Mucosa of rectum (tissue), 2 donors: ENCODE measurements around the gene CTDNEP1.

Source experiments
- H3K27ac ChIP-seq, 2 donors: one replicate each; pipeline ENCODE4 v1.7.0; 2013; ENCODE audit warnings: inconsistent platforms in 2 of 2, low read depth in 2 of 2, low read length in 2 of 2
- H3K27me3 ChIP-seq, 2 donors: one replicate each; pipeline ENCODE4 v1.7.0; 2013; ENCODE audit warnings: low read length in 2 of 2; ENCODE audit not compliant: control insufficient read depth in 2 of 2, insufficient read depth in 2 of 2
- H3K36me3 ChIP-seq, 2 donors: one replicate each; pipeline ENCODE4 v1.7.0; 2013; ENCODE audit warnings: low read length in 2 of 2; ENCODE audit not compliant: control insufficient read depth in 2 of 2, insufficient read depth in 2 of 2
- H3K4me1 ChIP-seq, 2 donors: one replicate each; pipeline ENCODE4 v1.7.0; 2013; ENCODE audit warnings: low read length in 2 of 2, mild to moderate bottlenecking in 1 of 2; ENCODE audit not compliant: control insufficient read depth in 2 of 2, insufficient read depth in 2 of 2
- H3K4me3 ChIP-seq, 2 donors: one replicate each; pipeline ENCODE4 v1.7.0; 2013; ENCODE audit warnings: low read length in 2 of 2
- H3K9ac ChIP-seq, 2 donors: one replicate each; pipeline ENCODE4 v1.7.0; 2013; ENCODE audit warnings: low read length in 2 of 2, low read depth in 1 of 2, mild to moderate bottlenecking in 1 of 2
- H3K9me3 ChIP-seq, 2 donors: one replicate each; pipeline ENCODE4 v1.7.0; 2013; ENCODE audit warnings: low read length in 2 of 2; ENCODE audit not compliant: control insufficient read depth in 2 of 2
- donor health status: healthy.
- donor health status: Normal muscosa, but diverticular disease.

Gene CTDNEP1

DNA sequence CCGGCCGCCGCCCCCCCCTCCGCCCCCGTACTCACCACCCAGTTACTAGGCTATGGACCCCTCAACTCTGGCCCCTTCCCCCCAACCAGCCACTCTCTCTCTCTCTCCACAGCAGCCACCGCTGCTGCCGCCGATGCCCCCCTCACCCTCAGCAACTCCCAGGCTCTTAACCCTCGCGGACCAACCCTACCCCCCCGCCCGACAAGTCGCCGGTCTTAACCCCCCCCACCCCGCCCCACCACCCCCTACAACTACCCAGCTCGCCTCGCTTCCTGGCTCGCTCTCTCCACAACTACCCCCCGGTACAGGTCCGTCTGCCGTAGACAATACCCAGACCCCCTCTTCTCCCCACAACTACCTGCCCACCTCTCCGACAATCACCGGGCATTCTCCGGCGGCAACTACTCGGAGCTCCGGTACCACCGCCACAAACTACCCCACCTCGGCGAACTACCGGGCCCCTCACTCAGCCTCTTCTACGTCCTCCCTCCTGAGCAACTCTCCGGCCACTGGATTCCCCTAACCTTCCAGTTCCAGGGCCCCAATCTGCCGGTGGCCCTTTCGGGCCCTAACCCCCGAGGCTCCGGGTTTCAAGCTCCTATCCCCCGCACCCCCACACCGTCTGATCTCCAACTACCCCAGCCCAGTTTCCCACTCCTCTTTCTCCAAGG lies 13.0 kb downstream of the CTDNEP1 start:
- peaks cover 43% of the 10 kb centered on the region in 2 donors for H3K4me1 ChIP-seq
- H3K9me3 ChIP-seq, result no peaks in the 10 kb centered on the region
- peak overlapping the region; percentile 91 to 98 for H3K9ac ChIP-seq
- H3K36me3 ChIP-seq, result peaks cover 15 to 26% of the 10 kb centered on the region in 2 donors
- no peaks in the 10 kb centered on the region for H3K27me3 ChIP-seq
- peak overlapping the region; percentile 89 to 97 for H3K27ac ChIP-seq
- H3K4me3 ChIP-seq, result peak overlapping the region; percentile 87 to 93

DNA sequence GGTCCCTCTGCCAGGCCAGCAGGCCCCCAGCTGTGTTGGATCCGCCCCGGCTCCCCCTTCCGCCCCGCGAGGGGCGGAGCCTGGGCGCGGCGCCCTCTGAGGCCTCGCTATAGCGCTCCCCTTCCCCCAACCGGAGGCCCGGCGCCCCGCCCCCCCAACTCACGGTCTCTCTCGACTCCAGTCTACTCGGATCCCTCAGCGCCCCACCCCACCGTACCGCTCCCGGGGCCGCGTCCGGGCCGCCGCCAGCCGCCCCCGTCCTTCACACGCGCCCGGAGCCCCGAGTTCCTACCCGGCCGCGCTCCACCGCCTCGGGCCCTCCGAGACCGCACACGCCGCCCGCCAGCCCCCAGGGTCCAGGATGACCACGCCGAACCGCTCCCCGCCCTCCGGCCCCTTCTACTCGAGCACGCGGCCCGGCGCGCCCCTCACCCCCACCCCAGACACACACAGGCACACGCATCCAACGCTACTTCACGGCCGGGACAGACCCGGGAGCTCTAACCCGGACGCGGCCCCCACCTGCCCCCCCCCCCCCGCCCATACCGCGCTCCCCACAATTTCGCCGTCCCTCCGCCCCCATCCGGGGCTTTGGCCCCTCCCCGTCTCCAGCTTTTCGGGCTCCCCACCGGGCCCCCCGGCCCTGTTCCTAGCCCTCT lies 13.6 kb downstream of the CTDNEP1 start:
- peak overlapping the region; percentile 54 to 74 for H3K9ac ChIP-seq
- H3K9me3 ChIP-seq, result no peaks in the 10 kb centered on the region
- peaks cover 44 to 50% of the 10 kb centered on the region in 2 donors for H3K4me1 ChIP-seq

DNA sequence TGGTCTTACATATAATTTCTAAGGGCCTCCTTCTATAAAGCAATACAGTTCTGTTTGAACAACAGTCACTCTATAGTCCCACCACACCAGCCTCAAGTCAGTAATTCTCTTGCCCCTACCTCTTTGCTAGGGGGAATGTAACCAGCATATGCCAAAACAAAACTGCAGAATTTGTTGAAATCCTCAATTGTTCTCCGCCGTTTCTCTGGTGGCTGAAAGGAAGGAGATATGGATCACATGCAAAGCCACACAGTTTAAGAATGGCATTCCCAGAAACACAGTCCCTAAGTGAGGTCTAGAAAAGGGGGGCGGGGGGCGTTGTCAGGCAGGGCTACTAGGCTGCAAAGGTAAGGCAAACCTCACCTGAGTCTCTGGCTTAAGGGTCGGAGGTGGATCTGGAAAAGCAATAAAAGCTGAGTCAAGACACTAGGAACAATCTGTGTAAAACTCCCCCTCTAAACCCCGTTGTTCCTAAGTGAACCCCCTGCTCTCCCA lies 14.2 kb downstream of the CTDNEP1 start:
- H3K4me3 ChIP-seq, result peak overlapping the region; percentile 64 to 87
- peaks cover 44 to 55% of the 10 kb centered on the region in 2 donors for H3K4me1 ChIP-seq
- no peaks in the 10 kb centered on the region for H3K27me3 ChIP-seq
- H3K9ac ChIP-seq, result peak overlapping the region; percentile 26 to 54
- peaks cover 15 to 26% of the 10 kb centered on the region in 2 donors for H3K36me3 ChIP-seq
- H3K9me3 ChIP-seq, result no peaks in the 10 kb centered on the region
- H3K27ac ChIP-seq, result peak overlapping the region; percentile 89 to 97

More for the DNA sequence above, 13.6 kb downstream of the CTDNEP1 start:
- Histone ChIP-seq H3K27me3 (no peaks in the 10 kb centered on the region), H3K36me3 (peaks cover 15 to 26% of the 10 kb centered on the region in 2 donors), H3K4me3 (peak overlapping the region; percentile 87 to 93), H3K27ac (peak overlapping the region; percentile 89 to 97)

DNA sequence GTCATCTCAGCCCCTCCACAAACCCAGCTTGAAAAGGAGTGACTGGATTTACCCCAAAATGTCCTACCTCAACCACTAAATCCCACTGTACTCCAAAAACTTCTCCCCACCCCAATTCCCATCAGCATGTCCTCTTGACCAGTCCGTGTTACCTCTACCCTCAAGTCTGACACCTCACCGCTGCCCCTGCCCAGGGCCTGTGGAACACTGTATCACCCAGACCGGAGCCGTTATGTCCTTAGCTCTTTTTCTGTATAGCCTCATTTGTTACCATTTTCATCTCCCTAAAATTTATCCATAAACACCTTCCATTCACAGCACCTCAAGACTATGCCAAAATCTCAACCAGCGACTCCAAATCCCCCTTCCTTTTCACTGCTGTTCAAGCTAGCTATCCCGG lies 14.7 kb downstream of the CTDNEP1 start:
- Histone ChIP-seq H3K9ac (no peak overlapping the region), H3K27me3 (no peaks in the 10 kb centered on the region), H3K36me3 (peaks cover 15 to 26% of the 10 kb centered on the region in 2 donors), H3K27ac (peak overlapping the region in 1 of 2 donors; percentile 97), H3K4me1 (peaks cover 44 to 59% of the 10 kb centered on the region in 2 donors), H3K4me3 (no peak overlapping the region), H3K9me3 (no peaks in the 10 kb centered on the region)

DNA sequence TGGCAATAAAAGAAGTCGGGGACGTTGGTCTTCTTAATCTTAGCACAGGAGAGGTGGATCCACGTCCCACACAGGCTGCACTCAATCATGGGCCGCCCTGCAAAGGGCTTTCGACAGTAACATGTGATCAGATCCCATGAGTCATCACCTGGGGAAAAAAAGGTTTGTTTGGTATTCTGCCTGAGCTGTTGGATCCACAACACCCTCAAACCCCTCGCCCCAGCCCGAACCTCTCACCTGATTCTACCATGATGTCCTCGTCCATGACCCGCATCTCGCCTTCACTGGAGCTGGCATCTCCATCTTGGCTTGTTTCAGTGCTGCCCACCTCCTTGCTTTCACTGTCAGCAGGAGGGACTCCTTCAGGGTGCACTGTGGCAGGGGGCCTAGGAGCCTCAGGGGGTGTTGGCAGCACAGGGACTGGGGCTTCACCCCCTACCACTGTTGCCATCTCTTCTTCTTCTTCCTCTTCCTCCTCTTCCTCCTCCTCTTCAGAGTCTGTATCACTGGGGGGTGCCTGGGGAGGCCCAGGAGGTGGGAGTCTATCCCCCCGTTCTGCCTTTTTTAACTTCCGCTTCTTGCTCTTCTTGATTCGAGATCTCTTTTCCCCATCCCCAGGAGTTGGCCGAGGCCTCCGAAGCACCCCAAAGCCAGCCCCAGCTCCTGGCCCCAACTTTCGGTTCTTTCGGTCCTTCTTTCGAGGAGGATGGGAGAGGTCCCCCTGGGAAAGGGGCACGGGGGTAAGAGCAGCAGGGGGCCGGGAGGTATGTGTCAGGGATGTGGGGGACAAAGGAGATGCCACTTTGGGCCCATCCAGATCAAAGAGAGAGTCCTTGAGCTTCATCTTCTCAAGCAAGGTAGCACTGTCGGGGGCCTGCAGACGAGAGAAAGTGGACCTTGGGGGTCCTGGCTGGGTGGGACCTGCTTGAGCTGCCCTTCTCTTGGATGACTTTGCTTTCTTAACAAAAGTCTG lies 15.6 kb downstream of the CTDNEP1 start:
- Histone ChIP-seq H3K36me3 (peaks cover 14 to 26% of the 10 kb centered on the region in 2 donors), H3K9ac (no peak overlapping the region), H3K4me3 (no peak overlapping the region), H3K4me1 (peaks cover 40 to 52% of the 10 kb centered on the region in 2 donors), H3K27ac (no peak overlapping the region), H3K27me3 (no peaks in the 10 kb centered on the region), H3K9me3 (no peaks in the 10 kb centered on the region)

DNA sequence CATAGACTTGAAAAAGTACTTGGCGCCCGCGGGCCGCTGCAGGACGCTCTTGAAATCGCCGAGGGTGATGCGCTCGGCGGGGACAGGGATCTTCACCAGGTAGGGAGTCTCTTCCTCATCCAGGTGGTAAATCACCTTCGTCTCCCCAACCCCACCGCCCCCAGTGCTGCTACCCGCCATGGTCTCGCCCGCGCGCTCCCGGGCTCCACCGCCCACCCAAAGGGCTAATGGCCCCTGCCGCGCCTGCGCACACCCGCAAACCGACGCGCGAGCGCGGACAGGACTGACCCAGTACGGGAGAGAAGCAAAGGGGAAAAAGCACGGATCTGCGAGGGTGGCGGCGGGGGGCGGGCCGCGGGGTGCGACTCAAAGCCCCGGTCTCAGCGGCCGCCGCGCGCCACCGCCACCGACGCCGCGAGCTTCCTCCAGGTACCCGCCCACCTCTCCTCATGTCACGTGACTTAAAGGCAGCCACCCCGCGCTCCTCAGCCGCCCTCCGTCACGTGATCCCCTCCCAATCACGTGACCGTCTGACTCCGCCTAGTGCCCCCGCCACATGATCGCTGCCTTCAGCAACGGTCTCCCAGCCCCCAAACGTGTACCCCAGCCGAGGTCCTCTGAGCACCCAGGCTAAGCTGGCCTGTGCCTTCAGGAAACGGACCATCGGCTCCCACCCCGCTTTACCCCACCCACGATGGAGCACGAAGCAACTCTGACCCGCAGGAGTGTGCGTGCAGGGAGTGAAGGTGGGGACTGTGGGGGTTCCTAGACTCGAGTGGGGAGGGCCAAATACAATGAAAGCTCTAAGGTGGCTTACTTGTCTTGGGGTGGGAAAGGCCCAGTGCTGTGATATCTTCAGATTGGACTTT lies 17.2 kb downstream of the CTDNEP1 start, which contains the start of gene DVL2:
DVL2 (minus strand) TSS at position 435 of the 869 bp plus-strand sequence; CDS start at position 180, 255 bp downstream.
- Histone ChIP-seq H3K9me3 (no peaks in the 10 kb centered on the region), H3K27me3 (no peaks in the 10 kb centered on the region), H3K4me3 (peak within 1 kb of the TSS; percentile 76 to 79), H3K4me1 (peaks cover 27 to 39% of the 10 kb centered on the region in 2 donors), H3K9ac (peak within 1 kb of the TSS; percentile 74 to 84), H3K36me3 (peaks cover 18 to 30% of the 10 kb centered on the region in 2 donors), H3K27ac (peak within 1 kb of the TSS; percentile 88 to 91)

DNA sequence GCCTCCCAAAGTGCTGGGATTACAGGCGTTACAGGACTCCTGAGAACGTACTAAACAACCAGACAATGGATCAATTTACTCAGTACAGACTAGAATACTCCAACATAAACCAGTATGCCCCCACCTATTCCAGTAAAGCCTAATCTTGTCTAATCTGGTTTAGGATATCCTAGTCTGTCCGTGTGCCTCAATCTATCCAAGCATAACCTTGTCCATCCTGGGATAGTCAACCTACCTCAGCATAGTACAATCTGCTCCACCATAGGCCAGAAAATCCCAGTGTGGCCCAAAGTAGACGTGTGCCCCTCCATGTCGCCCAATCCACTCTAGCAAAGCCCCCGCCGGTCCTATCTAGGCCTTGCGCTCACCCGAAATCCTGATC lies 17.8 kb downstream of the CTDNEP1 start:
- H3K27ac ChIP-seq, result peak overlapping the region; percentile 88 to 91
- no peaks in the 10 kb centered on the region for H3K9me3 ChIP-seq
- H3K4me1 ChIP-seq, result peaks cover 27 to 39% of the 10 kb centered on the region in 2 donors
- H3K9ac ChIP-seq, result peak overlapping the region; percentile 61 to 84
- H3K27me3 ChIP-seq, result no peaks in the 10 kb centered on the region
- H3K4me3 ChIP-seq, result peak overlapping the region; percentile 76 to 79
- peaks cover 24 to 36% of the 10 kb centered on the region in 2 donors for H3K36me3 ChIP-seq

DNA sequence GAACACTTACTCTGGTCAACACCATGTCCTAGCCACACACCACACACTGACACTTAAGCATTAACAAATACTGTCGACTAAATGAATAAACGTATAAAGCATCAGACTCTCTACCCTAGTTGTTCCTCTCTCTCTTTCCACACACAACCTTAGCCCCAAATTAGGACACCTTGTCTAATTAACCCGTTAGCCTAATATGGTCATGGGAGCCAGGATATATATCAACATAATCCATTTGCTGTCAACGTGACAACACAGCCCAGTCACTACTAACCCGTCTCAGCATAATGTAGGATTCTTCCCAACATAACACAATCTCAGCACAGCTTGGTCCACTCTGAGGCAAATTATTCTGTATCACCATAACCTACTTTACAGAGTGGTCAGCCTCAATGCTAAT lies 19.4 kb downstream of the CTDNEP1 start:
- H3K27me3 ChIP-seq, result no peaks in the 10 kb centered on the region
- peaks cover 23 to 35% of the 10 kb centered on the region in 2 donors for H3K4me1 ChIP-seq
- H3K9me3 ChIP-seq, result no peaks in the 10 kb centered on the region
- H3K4me3 ChIP-seq, result no peak overlapping the region
- no peak overlapping the region for H3K9ac ChIP-seq
- no peak overlapping the region for H3K27ac ChIP-seq
- H3K36me3 ChIP-seq, result peaks cover 36 to 49% of the 10 kb centered on the region in 2 donors

DNA sequence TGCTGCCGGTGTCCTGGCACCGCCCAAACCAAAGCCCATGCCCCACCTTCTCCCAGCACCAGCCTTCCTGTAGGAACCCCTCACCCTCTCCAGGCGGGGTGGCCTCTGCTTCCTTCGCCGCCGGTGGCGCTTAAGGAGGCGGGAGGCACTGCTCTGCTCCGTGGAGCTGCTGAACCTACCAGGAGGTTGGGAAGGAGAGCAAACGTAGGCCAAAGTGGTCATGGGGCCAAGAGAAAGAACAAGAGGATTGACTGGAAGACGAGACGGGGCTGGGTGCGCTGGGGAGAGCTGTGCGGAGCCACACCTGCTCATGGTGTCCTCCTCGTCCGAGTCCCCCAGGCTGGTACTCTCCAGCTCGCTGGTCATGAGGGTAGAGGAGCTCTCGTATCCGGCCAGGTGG lies 22.0 kb downstream of the CTDNEP1 start:
- H3K4me1 ChIP-seq, result peaks cover 9 to 21% of the 10 kb centered on the region in 2 donors
- H3K9ac ChIP-seq, result no peak overlapping the region
- peaks cover 50 to 53% of the 10 kb centered on the region in 2 donors for H3K36me3 ChIP-seq
- no peak overlapping the region for H3K27ac ChIP-seq
- no peaks in the 10 kb centered on the region for H3K9me3 ChIP-seq
- H3K27me3 ChIP-seq, result no peaks in the 10 kb centered on the region
- no peak overlapping the region for H3K4me3 ChIP-seq
